ENCODE data around the gene CEP63.

Gene CEP63

DNA sequence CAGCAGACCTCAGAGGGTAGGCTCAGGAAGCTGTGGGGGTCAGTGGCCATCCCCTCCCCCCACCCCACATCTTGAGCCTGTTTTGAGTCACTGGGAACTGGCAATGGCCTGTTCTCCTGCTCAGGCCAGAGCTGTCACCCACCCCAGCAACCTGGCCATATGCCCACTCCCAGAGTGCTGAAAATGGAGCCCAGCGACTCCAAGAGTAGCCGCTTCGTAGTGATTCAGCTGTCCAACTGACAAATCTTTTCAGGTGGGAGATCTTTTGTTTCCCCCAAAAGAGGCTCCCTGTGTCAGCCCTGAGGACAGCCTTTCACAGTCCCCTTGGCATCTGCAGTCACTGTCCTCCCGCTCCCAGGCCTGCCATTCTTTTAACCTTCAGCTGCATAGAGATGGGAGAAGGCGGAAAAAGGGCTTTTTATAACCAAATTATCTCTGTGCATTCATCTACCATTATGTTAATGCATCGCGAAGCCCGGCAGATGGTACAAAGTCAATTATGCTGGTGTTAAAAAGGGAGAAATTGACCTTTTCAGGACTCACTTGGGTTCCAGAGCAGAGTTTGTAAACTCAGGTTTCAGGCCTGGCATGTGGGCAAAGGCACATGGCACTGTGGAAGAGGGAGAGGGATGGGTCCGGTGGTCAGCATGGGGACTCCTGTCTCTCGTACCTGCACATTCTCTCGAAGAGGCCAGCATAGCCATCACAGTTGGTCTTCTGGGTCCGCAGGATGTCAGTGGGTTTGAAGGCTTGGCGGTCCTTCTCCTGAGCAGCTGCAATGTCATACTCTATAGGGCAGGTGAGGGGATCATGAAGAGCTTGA is 132.8 kb downstream of the CEP63 start:
- TF ChIP-seq, protein P1, sequence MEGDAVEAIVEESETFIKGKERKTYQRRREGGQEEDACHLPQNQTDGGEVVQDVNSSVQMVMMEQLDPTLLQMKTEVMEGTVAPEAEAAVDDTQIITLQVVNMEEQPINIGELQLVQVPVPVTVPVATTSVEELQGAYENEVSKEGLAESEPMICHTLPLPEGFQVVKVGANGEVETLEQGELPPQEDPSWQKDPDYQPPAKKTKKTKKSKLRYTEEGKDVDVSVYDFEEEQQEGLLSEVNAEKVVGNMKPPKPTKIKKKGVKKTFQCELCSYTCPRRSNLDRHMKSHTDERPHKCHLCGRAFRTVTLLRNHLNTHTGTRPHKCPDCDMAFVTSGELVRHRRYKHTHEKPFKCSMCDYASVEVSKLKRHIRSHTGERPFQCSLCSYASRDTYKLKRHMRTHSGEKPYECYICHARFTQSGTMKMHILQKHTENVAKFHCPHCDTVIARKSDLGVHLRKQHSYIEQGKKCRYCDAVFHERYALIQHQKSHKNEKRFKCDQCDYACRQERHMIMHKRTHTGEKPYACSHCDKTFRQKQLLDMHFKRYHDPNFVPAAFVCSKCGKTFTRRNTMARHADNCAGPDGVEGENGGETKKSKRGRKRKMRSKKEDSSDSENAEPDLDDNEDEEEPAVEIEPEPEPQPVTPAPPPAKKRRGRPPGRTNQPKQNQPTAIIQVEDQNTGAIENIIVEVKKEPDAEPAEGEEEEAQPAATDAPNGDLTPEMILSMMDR (conservative IDR thresholded peaks at IDR 0.05; ENCODE audit: low read length) = no peak
- H3K4me3 ChIP-seq (ENCODE audit: low read length) = no peak overlapping the region
- no peak for DNase-seq (ENCODE audit: low read depth)

DNA sequence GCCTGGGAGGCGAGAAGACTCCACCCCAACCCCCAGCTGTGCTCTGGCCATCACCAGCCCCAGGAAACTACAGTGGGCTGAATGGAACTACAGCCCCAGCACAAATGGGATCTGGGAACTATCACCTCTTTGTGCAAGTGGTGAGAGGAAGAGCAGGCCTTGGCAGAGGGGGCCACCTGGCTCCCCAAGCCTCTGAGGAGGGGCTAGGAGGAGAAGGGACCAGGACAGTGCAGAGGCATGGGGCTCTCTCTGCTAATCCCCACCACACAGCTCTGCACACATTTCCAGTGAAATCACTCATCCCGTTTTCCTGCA is 133.4 kb downstream of the CEP63 start:
- H3K4me3 ChIP-seq (ENCODE audit: low read length) = no peak overlapping the region
- TF ChIP-seq, protein P1 (conservative IDR thresholded peaks at IDR 0.05; ENCODE audit: low read length) = no peak
- no peak for DNase-seq (ENCODE audit: low read depth)

DNA sequence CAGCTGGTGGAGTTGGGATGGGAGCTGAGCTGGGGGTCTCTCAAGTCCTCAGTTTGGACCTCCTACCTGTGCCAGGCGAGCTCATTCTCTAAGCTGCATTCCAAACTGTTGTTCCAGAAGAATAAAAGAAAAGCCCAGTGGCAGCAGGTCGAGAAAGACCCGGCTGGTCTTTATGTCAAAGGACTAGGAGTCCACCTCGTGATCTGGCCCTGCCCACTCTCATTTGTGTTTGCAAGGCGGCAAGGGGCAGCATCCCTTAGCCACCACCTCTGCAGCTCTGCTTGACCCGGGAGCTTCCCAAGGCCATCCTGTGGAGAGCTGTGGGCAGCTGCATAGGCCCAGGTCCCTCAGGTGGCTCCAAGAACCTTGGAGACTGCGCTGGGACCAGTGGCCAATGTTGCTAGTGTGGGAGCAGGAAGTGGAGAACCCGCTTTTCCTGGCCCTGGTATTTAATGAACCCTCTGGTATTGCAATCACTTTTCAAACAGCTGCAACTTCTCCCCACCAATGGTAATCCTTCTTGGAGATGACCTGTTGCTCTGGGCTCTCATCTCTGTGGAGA is 134.1 kb downstream of the CEP63 start:
- no peak for DNase-seq (ENCODE audit: low read depth)
- TF ChIP-seq, protein P1 (conservative IDR thresholded peaks at IDR 0.05; ENCODE audit: low read length) = no peak
- H3K4me3 ChIP-seq (ENCODE audit: low read length) = no peak overlapping the region

DNA sequence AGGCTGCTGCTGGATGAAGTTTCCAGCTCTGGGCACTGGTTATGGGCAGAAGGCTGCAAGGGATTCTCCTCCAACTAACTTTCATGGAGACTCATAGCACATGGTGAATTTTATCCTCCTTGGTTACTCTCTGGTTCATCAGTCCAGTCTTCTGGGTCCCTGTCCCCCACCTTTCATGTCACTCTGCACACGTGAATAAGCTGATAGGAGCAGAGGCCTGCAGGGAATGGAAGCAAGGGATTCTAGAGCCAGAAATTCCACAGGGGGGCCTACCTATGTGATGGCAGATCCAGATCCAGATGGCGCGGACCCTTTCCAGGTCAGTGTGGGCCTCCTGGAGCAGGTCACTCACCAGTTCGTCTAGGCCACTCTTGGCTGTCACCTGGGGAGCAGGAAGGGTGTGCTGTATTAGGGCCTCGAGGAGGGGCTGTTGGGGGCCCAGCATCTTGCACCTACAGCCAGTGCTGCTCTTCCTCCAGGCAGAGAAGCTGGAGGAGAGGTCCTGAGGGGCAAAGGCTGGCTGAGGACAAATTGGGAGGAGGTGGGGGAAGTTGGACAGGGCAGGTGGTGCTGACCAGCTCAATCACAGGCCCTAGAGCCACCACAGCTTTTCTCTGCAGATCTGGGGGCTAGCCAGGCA is 134.7 kb downstream of the CEP63 start:
- H3K4me3 ChIP-seq (ENCODE audit: low read length) = no peak overlapping the region
- TF ChIP-seq, protein P1 (conservative IDR thresholded peaks at IDR 0.05; ENCODE audit: low read length) = no peak
- no peak for DNase-seq (ENCODE audit: low read depth)

DNA sequence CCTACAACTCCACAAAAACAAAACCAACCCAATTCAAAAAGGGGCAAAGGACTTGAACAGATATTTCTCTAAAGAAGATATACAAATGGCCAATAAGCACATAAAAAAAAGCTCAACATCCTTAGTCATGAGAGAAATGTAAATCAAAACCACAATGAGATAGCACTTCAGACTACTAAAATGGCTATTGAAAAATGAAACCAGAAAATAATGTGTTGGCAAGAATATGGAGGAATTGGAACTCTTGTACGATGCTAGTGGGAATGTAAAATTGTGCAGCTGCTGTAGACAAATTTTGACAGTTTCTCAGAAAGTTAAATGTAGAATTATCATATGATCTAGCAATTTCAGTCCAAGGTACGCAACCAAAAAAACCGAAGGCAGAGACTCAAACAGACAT is 136.0 kb downstream of the CEP63 start:
- no peak overlapping the region for H3K4me3 ChIP-seq (ENCODE audit: low read length)
- DNase-seq (ENCODE audit: low read depth) = no peak
- TF ChIP-seq, protein P1 (conservative IDR thresholded peaks at IDR 0.05; ENCODE audit: low read length) = no peak

DNA sequence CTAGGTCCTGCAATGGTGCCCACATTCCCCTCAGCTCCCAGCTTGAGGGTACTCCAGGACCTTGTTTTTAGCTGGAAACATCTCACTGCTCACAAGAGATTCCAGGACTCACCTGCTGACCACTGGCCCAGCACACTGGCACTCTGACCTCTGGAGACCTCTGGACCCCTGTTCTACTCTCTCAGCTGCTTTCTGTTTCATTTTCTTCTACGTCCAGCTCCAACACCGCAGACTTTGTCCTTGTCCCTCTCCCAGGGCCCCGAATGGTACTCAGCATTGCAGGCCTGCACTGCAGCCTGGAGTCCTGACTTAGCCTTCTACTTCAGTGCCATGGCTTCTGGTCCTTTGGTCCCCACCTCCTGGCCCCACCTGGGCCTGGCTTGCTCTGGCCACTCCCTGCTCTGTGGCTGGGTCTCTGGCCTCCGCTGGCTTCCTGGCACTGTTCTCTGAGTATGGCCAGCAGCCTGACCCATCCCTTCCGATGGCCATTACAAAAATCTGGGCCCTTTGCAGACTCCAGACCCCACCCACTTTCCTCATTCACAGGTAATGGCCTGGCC is 137.0 kb downstream of the CEP63 start:
- TF ChIP-seq, protein P1 (conservative IDR thresholded peaks at IDR 0.05; ENCODE audit: low read length) = no peak
- no peak overlapping the region for H3K4me3 ChIP-seq (ENCODE audit: low read length)
- no peak for DNase-seq (ENCODE audit: low read depth)
